ENCODE measurements around the gene AOC2. TPM values are rescaled to one million over a fixed set of nuclear protein-coding genes. Genes with fewer than 3 reads are reported as not detected.

AOC2 gene
- total and polyA plus RNA-seq, 4 donors: 1.2 to 4.1 (median 2.3) TPM

GRCh38 chr17:42804918-42805367, 39.4 kb upstream of the AOC2 start:
- Histone ChIP-seq H3K9me3 (ENCODE audit: control insufficient read depth, insufficient read depth, low read length) (no peaks in the 10 kb centered on the region), H3K27me3 (ENCODE audit: control insufficient read depth, insufficient read depth, low read length) (no peaks in the 10 kb centered on the region), H3K4me3 (ENCODE audit: low read depth, low read length) (no peak overlapping the region), H3K4me1 (ENCODE audit: control insufficient read depth, insufficient read depth, low read length) (no peaks in the 10 kb centered on the region), H3K27ac (ENCODE audit: low read depth, low read length) (no peak overlapping the region), H3K36me3 (ENCODE audit: control insufficient read depth, insufficient read depth, low read length) (no peaks in the 10 kb centered on the region)
- WGBS (ENCODE audit: insufficient coverage): 100% methylated on average over 1 of the region's 1 CpG
- no peak for DNase-seq (ENCODE audit: low read depth in 4 of 6, low spot score in 6 of 6)

- DNase-seq (ENCODE audit: low read depth in 4 of 6, low spot score in 6 of 6): no peak
- no peak overlapping the region for H3K4me3 ChIP-seq (ENCODE audit: low read depth, low read length)
- WGBS (ENCODE audit: insufficient coverage): 100% methylated on average over 1 of the region's 1 CpG
- H3K4me1 ChIP-seq (ENCODE audit: control insufficient read depth, insufficient read depth, low read length): no peaks in the 10 kb centered on the region
- H3K9me3 ChIP-seq (ENCODE audit: control insufficient read depth, insufficient read depth, low read length): no peaks in the 10 kb centered on the region
- H3K27me3 ChIP-seq (ENCODE audit: control insufficient read depth, insufficient read depth, low read length): no peaks in the 10 kb centered on the region
- H3K36me3 ChIP-seq (ENCODE audit: control insufficient read depth, insufficient read depth, low read length): peaks cover 4% of the 10 kb centered on the region
- H3K27ac ChIP-seq (ENCODE audit: low read depth, low read length): no peak overlapping the region
Observed at GRCh38 chr17:42806249-42806648, 38.1 kb upstream of the AOC2 start.

GRCh38 chr17:42809250-42809649, 35.1 kb upstream of the AOC2 start:
- H3K27ac ChIP-seq (ENCODE audit: low read depth, low read length): no peak overlapping the region
- H3K36me3 ChIP-seq (ENCODE audit: control insufficient read depth, insufficient read depth, low read length): peaks cover 27% of the 10 kb centered on the region
- WGBS (ENCODE audit: insufficient coverage): no CpG with 5 or more reads among the region's 3 CpGs

GRCh38 chr17:42814633-42815399, 29.6 kb upstream of the AOC2 start:
- H3K27me3 ChIP-seq (ENCODE audit: control insufficient read depth, insufficient read depth, low read length): no peaks in the 10 kb centered on the region
- DNase-seq (ENCODE audit: low read depth in 4 of 6, low spot score in 6 of 6): peak in 1 of 6 donors; percentile 46
- no peaks in the 10 kb centered on the region for H3K4me1 ChIP-seq (ENCODE audit: control insufficient read depth, insufficient read depth, low read length)
- H3K9me3 ChIP-seq (ENCODE audit: control insufficient read depth, insufficient read depth, low read length): no peaks in the 10 kb centered on the region
- WGBS (ENCODE audit: insufficient coverage): 71% methylated on average over 8 of the region's 8 CpGs
- H3K36me3 ChIP-seq (ENCODE audit: control insufficient read depth, insufficient read depth, low read length): peaks cover 70% of the 10 kb centered on the region
- H3K4me3 ChIP-seq (ENCODE audit: low read depth, low read length): no peak overlapping the region
- no peak overlapping the region for H3K27ac ChIP-seq (ENCODE audit: low read depth, low read length)

More at GRCh38 chr17:42809250-42809649, 35.1 kb upstream of the AOC2 start:
- Histone ChIP-seq H3K4me3 (ENCODE audit: low read depth, low read length) (no peak overlapping the region), H3K27me3 (ENCODE audit: control insufficient read depth, insufficient read depth, low read length) (no peaks in the 10 kb centered on the region), H3K9me3 (ENCODE audit: control insufficient read depth, insufficient read depth, low read length) (no peaks in the 10 kb centered on the region), H3K4me1 (ENCODE audit: control insufficient read depth, insufficient read depth, low read length) (no peaks in the 10 kb centered on the region)
- no peak for DNase-seq (ENCODE audit: low read depth in 4 of 6, low spot score in 6 of 6)

- WGBS (ENCODE audit: insufficient coverage): 100% methylated on average over 1 of the region's 1 CpG
- Histone ChIP-seq H3K27me3 (ENCODE audit: control insufficient read depth, insufficient read depth, low read length) (no peaks in the 10 kb centered on the region), H3K4me1 (ENCODE audit: control insufficient read depth, insufficient read depth, low read length) (peaks cover 5% of the 10 kb centered on the region), H3K4me3 (ENCODE audit: low read depth, low read length) (no peak overlapping the region), H3K27ac (ENCODE audit: low read depth, low read length) (no peak overlapping the region), H3K36me3 (ENCODE audit: control insufficient read depth, insufficient read depth, low read length) (peaks cover 61% of the 10 kb centered on the region), H3K9me3 (ENCODE audit: control insufficient read depth, insufficient read depth, low read length) (no peaks in the 10 kb centered on the region)
- no peak for DNase-seq (ENCODE audit: low read depth in 4 of 6, low spot score in 6 of 6)
Observed at GRCh38 chr17:42817866-42818265, 26.5 kb upstream of the AOC2 start.

- H3K27ac ChIP-seq (ENCODE audit: low read depth, low read length): no peak overlapping the region
- 87% methylated on average over 4 of the region's 5 CpGs for WGBS (ENCODE audit: insufficient coverage)
- H3K36me3 ChIP-seq (ENCODE audit: control insufficient read depth, insufficient read depth, low read length): peaks cover 56% of the 10 kb centered on the region
- no peak for DNase-seq (ENCODE audit: low read depth in 4 of 6, low spot score in 6 of 6)
- H3K27me3 ChIP-seq (ENCODE audit: control insufficient read depth, insufficient read depth, low read length): no peaks in the 10 kb centered on the region
- H3K9me3 ChIP-seq (ENCODE audit: control insufficient read depth, insufficient read depth, low read length): no peaks in the 10 kb centered on the region
- no peak overlapping the region for H3K4me3 ChIP-seq (ENCODE audit: low read depth, low read length)
- peaks cover 9% of the 10 kb centered on the region for H3K4me1 ChIP-seq (ENCODE audit: control insufficient read depth, insufficient read depth, low read length)
Observed at GRCh38 chr17:42818379-42818778, 26.0 kb upstream of the AOC2 start.

- Histone ChIP-seq H3K4me1 (ENCODE audit: control insufficient read depth, insufficient read depth, low read length) (peaks cover 20% of the 10 kb centered on the region), H3K4me3 (ENCODE audit: low read depth, low read length) (no peak overlapping the region), H3K27me3 (ENCODE audit: control insufficient read depth, insufficient read depth, low read length) (no peaks in the 10 kb centered on the region), H3K36me3 (ENCODE audit: control insufficient read depth, insufficient read depth, low read length) (peaks cover 45% of the 10 kb centered on the region), H3K9me3 (ENCODE audit: control insufficient read depth, insufficient read depth, low read length) (no peaks in the 10 kb centered on the region), H3K27ac (ENCODE audit: low read depth, low read length) (no peak overlapping the region)
- peak in 1 of 6 donors; percentile 36 for DNase-seq (ENCODE audit: low read depth in 4 of 6, low spot score in 6 of 6)
- 80% methylated on average over 1 of the region's 2 CpGs for WGBS (ENCODE audit: insufficient coverage)
Observed at GRCh38 chr17:42819939-42820535, 24.3 kb upstream of the AOC2 start.

DNA sequence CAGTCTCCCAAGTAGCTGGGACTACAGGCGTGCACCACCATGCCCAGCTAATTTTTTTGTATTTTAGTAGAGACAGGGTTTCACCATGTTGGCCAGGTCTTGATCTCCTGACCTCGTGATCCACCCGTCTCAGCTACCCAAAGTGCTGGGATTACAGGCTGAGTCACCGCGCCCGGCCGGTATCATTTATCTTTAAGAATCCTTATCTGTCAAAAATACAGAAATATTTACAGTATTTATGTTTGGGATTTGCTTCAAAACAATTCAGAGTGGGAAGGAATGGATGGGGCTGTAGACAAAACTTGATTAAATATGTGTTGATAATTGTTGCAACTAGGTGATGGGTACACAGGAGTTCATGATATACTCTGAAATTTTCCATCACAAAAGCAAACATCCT, 23.2 kb upstream of the AOC2 start:
- Histone ChIP-seq H3K4me1 (ENCODE audit: control insufficient read depth, insufficient read depth, low read length) (peaks cover 20% of the 10 kb centered on the region), H3K4me3 (ENCODE audit: low read depth, low read length) (no peak overlapping the region), H3K9me3 (ENCODE audit: control insufficient read depth, insufficient read depth, low read length) (no peaks in the 10 kb centered on the region), H3K36me3 (ENCODE audit: control insufficient read depth, insufficient read depth, low read length) (peaks cover 36% of the 10 kb centered on the region), H3K27me3 (ENCODE audit: control insufficient read depth, insufficient read depth, low read length) (no peaks in the 10 kb centered on the region), H3K27ac (ENCODE audit: low read depth, low read length) (no peak overlapping the region)
- 83% methylated on average over 1 of the region's 7 CpGs for WGBS (ENCODE audit: insufficient coverage)
- DNase-seq (ENCODE audit: low read depth in 4 of 6, low spot score in 6 of 6): no peak

DNA sequence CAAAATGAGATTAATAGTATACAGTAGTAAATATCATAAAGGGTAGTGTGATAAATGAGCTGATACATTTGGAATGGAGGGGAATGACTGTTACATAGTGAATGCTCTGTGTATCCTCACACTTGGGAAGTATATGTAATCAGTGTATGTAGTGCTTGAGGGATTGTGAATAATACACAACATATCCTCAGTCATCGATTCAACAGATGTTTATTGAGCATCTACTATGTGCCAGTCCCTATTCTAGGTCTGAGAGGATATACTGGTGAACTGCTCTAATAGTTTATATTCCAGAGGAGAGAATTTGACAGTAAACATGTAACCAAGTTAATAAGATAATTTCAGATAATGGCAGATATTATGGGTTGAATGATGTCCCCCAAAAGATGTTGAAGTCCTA, 16.9 kb upstream of the AOC2 start:
- no peak overlapping the region for H3K4me3 ChIP-seq (ENCODE audit: low read depth, low read length)
- no CpG with 5 or more reads among the region's 1 CpG for WGBS (ENCODE audit: insufficient coverage)
- peaks cover 18% of the 10 kb centered on the region for H3K4me1 ChIP-seq (ENCODE audit: control insufficient read depth, insufficient read depth, low read length)
- H3K9me3 ChIP-seq (ENCODE audit: control insufficient read depth, insufficient read depth, low read length): no peaks in the 10 kb centered on the region
- H3K27me3 ChIP-seq (ENCODE audit: control insufficient read depth, insufficient read depth, low read length): no peaks in the 10 kb centered on the region
- DNase-seq (ENCODE audit: low read depth in 4 of 6, low spot score in 6 of 6): no peak
- no peaks in the 10 kb centered on the region for H3K36me3 ChIP-seq (ENCODE audit: control insufficient read depth, insufficient read depth, low read length)
- no peak overlapping the region for H3K27ac ChIP-seq (ENCODE audit: low read depth, low read length)

GRCh38 chr17:42830971-42831370, 13.4 kb upstream of the AOC2 start:
- H3K27ac ChIP-seq (ENCODE audit: low read depth, low read length): no peak overlapping the region
- H3K4me1 ChIP-seq (ENCODE audit: control insufficient read depth, insufficient read depth, low read length): peaks cover 10% of the 10 kb centered on the region
- no peaks in the 10 kb centered on the region for H3K27me3 ChIP-seq (ENCODE audit: control insufficient read depth, insufficient read depth, low read length)
- no peaks in the 10 kb centered on the region for H3K9me3 ChIP-seq (ENCODE audit: control insufficient read depth, insufficient read depth, low read length)
- DNase-seq (ENCODE audit: low read depth in 4 of 6, low spot score in 6 of 6): no peak
- peaks cover 13% of the 10 kb centered on the region for H3K36me3 ChIP-seq (ENCODE audit: control insufficient read depth, insufficient read depth, low read length)
- H3K4me3 ChIP-seq (ENCODE audit: low read depth, low read length): no peak overlapping the region
